Measurements from ENCODE around the gene MPZL2.

The MPZL2 gene

GRCh38 chr11:118294053-118294452, 30.0 kb upstream of the MPZL2 start:
- no peak for FAIRE-seq
- no peak for DNase-seq (ENCODE audit: insufficient read length, low spot score)
- TF ChIP-seq, protein P1, sequence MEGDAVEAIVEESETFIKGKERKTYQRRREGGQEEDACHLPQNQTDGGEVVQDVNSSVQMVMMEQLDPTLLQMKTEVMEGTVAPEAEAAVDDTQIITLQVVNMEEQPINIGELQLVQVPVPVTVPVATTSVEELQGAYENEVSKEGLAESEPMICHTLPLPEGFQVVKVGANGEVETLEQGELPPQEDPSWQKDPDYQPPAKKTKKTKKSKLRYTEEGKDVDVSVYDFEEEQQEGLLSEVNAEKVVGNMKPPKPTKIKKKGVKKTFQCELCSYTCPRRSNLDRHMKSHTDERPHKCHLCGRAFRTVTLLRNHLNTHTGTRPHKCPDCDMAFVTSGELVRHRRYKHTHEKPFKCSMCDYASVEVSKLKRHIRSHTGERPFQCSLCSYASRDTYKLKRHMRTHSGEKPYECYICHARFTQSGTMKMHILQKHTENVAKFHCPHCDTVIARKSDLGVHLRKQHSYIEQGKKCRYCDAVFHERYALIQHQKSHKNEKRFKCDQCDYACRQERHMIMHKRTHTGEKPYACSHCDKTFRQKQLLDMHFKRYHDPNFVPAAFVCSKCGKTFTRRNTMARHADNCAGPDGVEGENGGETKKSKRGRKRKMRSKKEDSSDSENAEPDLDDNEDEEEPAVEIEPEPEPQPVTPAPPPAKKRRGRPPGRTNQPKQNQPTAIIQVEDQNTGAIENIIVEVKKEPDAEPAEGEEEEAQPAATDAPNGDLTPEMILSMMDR (IDR thresholded peaks at IDR 0.05; ENCODE audit: insufficient read depth, missing control alignments), result no peak

- TF ChIP-seq, protein P1 (IDR thresholded peaks at IDR 0.05; ENCODE audit: insufficient read depth, missing control alignments), result no peak
- no peak for DNase-seq (ENCODE audit: insufficient read length, low spot score)
- FAIRE-seq, result no peak
Observed at GRCh38 chr11:118291477-118292135, 27.5 kb upstream of the MPZL2 start.

DNA sequence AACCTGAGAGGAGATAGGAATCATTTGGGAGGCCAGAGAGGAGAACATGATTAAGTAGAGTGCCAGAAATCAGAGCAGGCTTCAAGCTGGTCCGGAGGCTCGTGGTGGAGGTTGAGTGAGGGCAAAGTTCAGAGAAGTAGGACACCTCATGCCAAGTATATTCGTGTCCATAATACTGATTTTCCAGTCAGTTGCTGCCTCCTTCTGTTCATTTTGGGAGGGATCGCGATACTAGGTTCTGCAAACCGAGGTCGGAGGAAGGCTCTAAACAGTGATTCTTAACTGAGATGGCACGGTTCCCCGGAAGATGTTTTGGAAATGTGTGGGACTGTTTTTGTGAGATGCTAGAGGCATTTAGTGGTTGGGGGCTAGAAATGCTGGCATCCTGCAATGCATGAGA, 26.8 kb upstream of the MPZL2 start:
- TF ChIP-seq, protein P1 (IDR thresholded peaks at IDR 0.05; ENCODE audit: insufficient read depth, missing control alignments), result peak; percentile 29
- DNase-seq (ENCODE audit: insufficient read length, low spot score) (no peak), FAIRE-seq (no peak)

GRCh38 chr11:118289401-118289800, 25.3 kb upstream of the MPZL2 start:
- FAIRE-seq (no peak), DNase-seq (ENCODE audit: insufficient read length, low spot score) (no peak)
- TF ChIP-seq, protein P1 (IDR thresholded peaks at IDR 0.05; ENCODE audit: insufficient read depth, missing control alignments), result no peak

GRCh38 chr11:118287006-118287405, 22.9 kb upstream of the MPZL2 start:
- FAIRE-seq (no peak), DNase-seq (ENCODE audit: insufficient read length, low spot score) (no peak)
- TF ChIP-seq, protein P1 (IDR thresholded peaks at IDR 0.05; ENCODE audit: insufficient read depth, missing control alignments), result no peak

- no peak for DNase-seq (ENCODE audit: insufficient read length, low spot score)
- no peak for FAIRE-seq
- TF ChIP-seq, protein P1 (IDR thresholded peaks at IDR 0.05; ENCODE audit: insufficient read depth, missing control alignments), result no peak
Observed at GRCh38 chr11:118286545-118286944, 22.4 kb upstream of the MPZL2 start.

GRCh38 chr11:118283756-118284350, 19.8 kb upstream of the MPZL2 start:
- no peak for DNase-seq (ENCODE audit: insufficient read length, low spot score)
- FAIRE-seq, result no peak
- TF ChIP-seq, protein P1 (IDR thresholded peaks at IDR 0.05; ENCODE audit: insufficient read depth, missing control alignments), result no peak

Data from D721Med (cell line).